NCI-H2029 (cell line): ENCODE data around the gene TAPBPL.
A peak's percentile ranks its signal among the peaks of the same experiment; 100 is the strongest.
"Not testable (repeated sequence)": the region's sequence is repeated elsewhere in the genome, so short reads cannot be mapped to it uniquely, and the experiment has no call there.

Source experiments
- DNase-seq: peaks from one replicate; lab custom pipeline; 2025; lab: John Stamatoyannopoulos, UW

TAPBPL gene

GRCh38 chr12:6462234-6462995 is 10.6 kb downstream of the TAPBPL start:
- DNase-seq = no peak

- DNase-seq = no peak
Measured at GRCh38 chr12:6463216-6463615, 11.4 kb downstream of the TAPBPL start.

- no peak for DNase-seq
Measured at GRCh38 chr12:6463858-6464257, 12.0 kb downstream of the TAPBPL start.

GRCh38 chr12:6464531-6464930 is 12.7 kb downstream of the TAPBPL start:
- no peak for DNase-seq

GRCh38 chr12:6465467-6466183 is 13.8 kb downstream of the TAPBPL start:
- peak; percentile 27 for DNase-seq

GRCh38 chr12:6466184-6466573 is 14.3 kb downstream of the TAPBPL start:
- DNase-seq = no peak

GRCh38 chr12:6466751-6467150 is 14.9 kb downstream of the TAPBPL start:
- not testable (repeated sequence) for DNase-seq

GRCh38 chr12:6467571-6468282 is 15.9 kb downstream of the TAPBPL start:
- DNase-seq = not testable (repeated sequence)

GRCh38 chr12:6468283-6468575 is 16.4 kb downstream of the TAPBPL start:
- DNase-seq = no peak

GRCh38 chr12:6469092-6469491 is 17.2 kb downstream of the TAPBPL start:
- no peak for DNase-seq

- DNase-seq = no peak
Measured at GRCh38 chr12:6469609-6470374, 17.9 kb downstream of the TAPBPL start.

GRCh38 chr12:6470375-6471163 is 18.7 kb downstream of the TAPBPL start, which contains the start of gene VAMP1:
Gene VAMP1 (minus strand): TSS chr12:6470677. CDS start chr12:6470531, 146 bp downstream.
- DNase-seq = peak; percentile 96

GRCh38 chr12:6471989-6472360 is 20.1 kb downstream of the TAPBPL start:
- DNase-seq = no peak

GRCh38 chr12:6472491-6472890 is 20.6 kb downstream of the TAPBPL start:
- DNase-seq = no peak

- not testable (repeated sequence) for DNase-seq
Measured at GRCh38 chr12:6475233-6475975, 23.6 kb downstream of the TAPBPL start.

GRCh38 chr12:6476489-6476888 is 24.6 kb downstream of the TAPBPL start:
- DNase-seq = no peak

GRCh38 chr12:6477601-6478377 is 25.9 kb downstream of the TAPBPL start:
- DNase-seq = not testable (repeated sequence)

GRCh38 chr12:6478416-6478815 is 26.6 kb downstream of the TAPBPL start:
- DNase-seq = no peak

GRCh38 chr12:6488240-6488639 is 36.4 kb downstream of the TAPBPL start:
- DNase-seq = no peak

GRCh38 chr12:6489449-6489848 is 37.6 kb downstream of the TAPBPL start:
- no peak for DNase-seq
